ENCODE results near the gene HHAT.
A peak's percentile ranks its signal among the peaks of the same experiment; 100 is the strongest.

Gene HHAT

GRCh38 chr1:210289248-210289647, 39.5 kb upstream of the HHAT start:
- H3K4me1 ChIP-seq (ENCODE audit: low read length): no peaks in the 10 kb centered on the region
- H3K79me2 ChIP-seq (ENCODE audit: low read length): no peaks in the 10 kb centered on the region
- H3K27ac ChIP-seq (ENCODE audit: low read length): no peak overlapping the region
- H4K20me1 ChIP-seq (ENCODE audit: insufficient read depth, low read length): no peaks in the 10 kb centered on the region
- H3K27me3 ChIP-seq (replicated peaks; ENCODE audit: insufficient read depth, low read length): no peaks in the 10 kb centered on the region
- no peaks in the 10 kb centered on the region for H3K36me3 ChIP-seq (replicated peaks; ENCODE audit: insufficient read depth, low read length)
- H3K9me2 ChIP-seq (replicated peaks; ENCODE audit: insufficient read depth, low read length): no peaks in the 10 kb centered on the region
- no peak overlapping the region for H3K9ac ChIP-seq (ENCODE audit: low read length)
- no peak for DNase-seq
- no peak overlapping the region for H2AFZ ChIP-seq (ENCODE audit: low read length)
- no peaks in the 10 kb centered on the region for H3F3A ChIP-seq (ENCODE audit: insufficient read depth, low read length)
- H3K4me3 ChIP-seq (ENCODE audit: low read length): no peak overlapping the region
- H3K4me2 ChIP-seq (ENCODE audit: low read depth, low read length): no peak overlapping the region
- no peak for TF ChIP-seq EZH2 (optimal IDR thresholded peaks at IDR 0.05; ENCODE audit: low read depth, low read length)
- no peak for TF ChIP-seq EZH2phosphoT487 (IDR thresholded peaks at IDR 0.05; ENCODE audit: low read length)
- TF ChIP-seq CTCF (IDR thresholded peaks at IDR 0.05; ENCODE audit: low read length): no peak
- H3K9me3 ChIP-seq (replicated peaks; ENCODE audit: insufficient read depth, low read length): no peaks in the 10 kb centered on the region

GRCh38 chr1:210291081-210291764, 37.5 kb upstream of the HHAT start:
- no peaks in the 10 kb centered on the region for H3K36me3 ChIP-seq (replicated peaks; ENCODE audit: insufficient read depth, low read length)
- H3K4me1 ChIP-seq (ENCODE audit: low read length): no peaks in the 10 kb centered on the region
- H4K20me1 ChIP-seq (ENCODE audit: insufficient read depth, low read length): no peaks in the 10 kb centered on the region
- H3K4me3 ChIP-seq (ENCODE audit: low read length): no peak overlapping the region
- no peaks in the 10 kb centered on the region for H3F3A ChIP-seq (ENCODE audit: insufficient read depth, low read length)
- no peaks in the 10 kb centered on the region for H3K79me2 ChIP-seq (ENCODE audit: low read length)
- no peak overlapping the region for H2AFZ ChIP-seq (ENCODE audit: low read length)
- no peaks in the 10 kb centered on the region for H3K9me3 ChIP-seq (replicated peaks; ENCODE audit: insufficient read depth, low read length)
- no peaks in the 10 kb centered on the region for H3K9me2 ChIP-seq (replicated peaks; ENCODE audit: insufficient read depth, low read length)
- no peak for DNase-seq
- no peak overlapping the region for H3K4me2 ChIP-seq (ENCODE audit: low read depth, low read length)
- no peak overlapping the region for H3K27ac ChIP-seq (ENCODE audit: low read length)
- no peak overlapping the region for H3K9ac ChIP-seq (ENCODE audit: low read length)
- H3K27me3 ChIP-seq (replicated peaks; ENCODE audit: insufficient read depth, low read length): no peaks in the 10 kb centered on the region
- TF ChIP-seq EZH2 (optimal IDR thresholded peaks at IDR 0.05; ENCODE audit: low read depth, low read length): no peak
- TF ChIP-seq EZH2phosphoT487 (IDR thresholded peaks at IDR 0.05; ENCODE audit: low read length): no peak
- no peak for TF ChIP-seq CTCF (IDR thresholded peaks at IDR 0.05; ENCODE audit: low read length)

GRCh38 chr1:210291786-210292230, 36.9 kb upstream of the HHAT start:
- Histone ChIP-seq H3K79me2 (ENCODE audit: low read length) (no peaks in the 10 kb centered on the region), H3K27me3 (replicated peaks; ENCODE audit: insufficient read depth, low read length) (no peaks in the 10 kb centered on the region), H3K9me3 (replicated peaks; ENCODE audit: insufficient read depth, low read length) (no peaks in the 10 kb centered on the region), H2AFZ (ENCODE audit: low read length) (peak overlapping the region; percentile 93; the same call in 1 of the 2 replicates), H3K4me2 (ENCODE audit: low read depth, low read length) (peak overlapping the region; percentile 93; the same call in 1 of the 2 replicates), H3F3A (ENCODE audit: insufficient read depth, low read length) (no peaks in the 10 kb centered on the region), H3K9ac (ENCODE audit: low read length) (peak overlapping the region; percentile 54; the same call in 1 of the 2 replicates), H3K36me3 (replicated peaks; ENCODE audit: insufficient read depth, low read length) (no peaks in the 10 kb centered on the region), H4K20me1 (ENCODE audit: insufficient read depth, low read length) (no peaks in the 10 kb centered on the region), H3K4me1 (ENCODE audit: low read length) (no peaks in the 10 kb centered on the region), H3K9me2 (replicated peaks; ENCODE audit: insufficient read depth, low read length) (no peaks in the 10 kb centered on the region), H3K27ac (ENCODE audit: low read length) (no peak overlapping the region), H3K4me3 (ENCODE audit: low read length) (peak overlapping the region; percentile 60)
- no peak for DNase-seq
- TF ChIP-seq EZH2phosphoT487 (IDR thresholded peaks at IDR 0.05; ENCODE audit: low read length) (no peak), CTCF (IDR thresholded peaks at IDR 0.05; ENCODE audit: low read length) (no peak), EZH2 (optimal IDR thresholded peaks at IDR 0.05; ENCODE audit: low read depth, low read length) (no peak)

All from MM.1S (cell line).